ENCODE measurements around the gene CYGB. TPM values are rescaled to one million over a fixed set of nuclear protein-coding genes. Genes with fewer than 3 reads are reported as not detected.
A peak's percentile ranks its signal among the peaks of the same experiment; 100 is the strongest.

CYGB gene
- total RNA-seq = not detected

DNA sequence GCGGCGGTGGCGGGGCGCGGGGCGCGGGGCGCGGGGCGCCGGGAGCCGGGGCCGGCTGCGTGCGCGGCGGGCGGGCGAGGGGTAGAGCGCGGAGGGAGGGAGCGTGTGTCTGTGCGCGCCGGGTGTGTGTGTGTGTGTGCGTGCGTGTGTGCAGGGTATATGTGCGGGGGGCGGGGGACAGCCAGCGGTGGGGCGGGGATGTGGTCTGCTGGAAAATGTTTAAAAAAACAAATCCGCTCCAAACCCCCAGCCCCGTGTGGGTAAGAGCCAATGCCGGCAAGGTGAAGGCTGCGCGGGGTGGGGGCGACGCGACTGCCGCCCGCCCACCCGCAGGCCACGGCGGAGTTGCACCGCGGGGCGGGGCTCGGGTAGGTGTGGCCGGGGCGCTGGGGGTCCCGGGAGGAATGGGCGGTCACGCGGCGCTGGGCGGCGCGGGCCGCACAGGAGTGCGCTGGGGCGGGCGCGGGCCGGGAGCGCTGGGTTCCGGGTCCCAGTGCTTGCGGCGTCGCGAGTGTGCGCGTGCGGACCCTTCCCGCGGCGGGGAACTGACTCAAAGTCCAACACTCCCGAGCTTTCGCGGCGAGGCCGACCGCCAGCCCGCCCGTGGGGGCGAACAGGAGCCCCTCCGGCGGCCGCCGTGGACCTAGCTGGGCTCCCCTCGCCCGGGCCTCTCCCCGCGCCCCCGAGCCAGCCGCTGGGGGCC lies at the start of gene CYGB:
TSS of gene CYGB (minus strand) at position 132 of the 703 bp plus-strand sequence. CDS start 167 bp downstream, outside the sequence.
- Mint-ChIP-seq H3K36me3 (no peaks in the 10 kb centered on the region), H3K4me3 (no peak within 1 kb of the TSS), H3K9me3 (no peaks in the 10 kb centered on the region), H3K27ac (no peak within 1 kb of the TSS), H3K4me1 (ENCODE audit: low read depth) (no peaks in the 10 kb centered on the region), H3K27me3 (peaks cover 37% of the 10 kb centered on the region)
- intact Hi-C loops (cut with micrococcal nuclease) = no loop called here
- CTCF ChIA-PET = interaction anchor here (1.5 kb wide), 1 partner anchor 86 kb away, joined by 5 read pairs; no protein-coding TSS in a partner anchor
- DNase-seq = no peak
- POLR2A ChIA-PET = no interaction called here

DNA sequence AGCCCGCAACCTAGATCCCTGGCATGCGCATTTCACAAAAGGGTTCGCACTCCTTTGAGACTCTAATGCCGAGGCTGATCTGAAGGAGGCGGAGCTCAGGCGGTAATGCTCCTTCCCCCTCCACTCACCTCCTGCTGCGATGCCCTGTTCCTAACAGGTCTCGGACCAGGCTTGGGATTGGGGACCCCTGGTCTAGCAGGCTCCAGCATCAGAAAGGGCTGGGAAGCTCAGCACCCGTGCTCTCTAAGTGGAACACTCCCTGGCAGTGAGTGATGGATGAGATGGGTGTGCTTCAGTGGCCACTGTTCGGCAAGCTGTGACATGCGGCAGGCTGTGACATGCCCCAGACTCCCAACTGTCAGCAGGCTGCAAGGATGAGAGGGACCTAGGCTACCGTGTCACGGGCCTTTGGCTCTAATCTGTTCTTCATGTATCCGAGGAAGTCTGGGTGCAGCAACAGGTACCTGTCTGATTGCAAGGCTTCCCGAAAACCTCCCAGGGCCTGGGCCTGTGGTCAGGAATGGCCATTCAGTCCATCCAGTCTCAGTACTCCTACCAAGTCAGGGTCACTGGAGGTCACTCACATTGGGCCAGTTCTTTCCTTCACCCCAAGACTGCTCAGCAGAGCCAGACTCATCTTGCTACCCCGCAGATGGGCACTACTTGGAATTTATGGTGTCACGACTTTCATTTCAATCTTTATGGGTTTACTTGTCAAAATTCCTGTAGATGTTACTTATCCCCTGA lies 49.4 kb upstream of the CYGB start:
- Mint-ChIP-seq H3K9me3 (no peaks in the 10 kb centered on the region), H3K4me1 (ENCODE audit: low read depth) (peaks cover 13% of the 10 kb centered on the region), H3K27me3 (peaks cover 46% of the 10 kb centered on the region), H3K36me3 (peaks cover 3% of the 10 kb centered on the region), H3K27ac (no peak overlapping the region), H3K4me3 (no peak overlapping the region)
- no peak for DNase-seq
- POLR2A ChIA-PET = interaction anchor here (1.1 to 1.5 kb wide), 3 partner anchors 26 to 29 kb away, joined by 3 to 9 read pairs (median 3); no protein-coding TSS in a partner anchor
- CTCF ChIA-PET = interaction anchor here (1.4 to 1.9 kb wide), 4 partner anchors 37 to 202 kb away, joined by 5 to 14 read pairs (median 9); partner anchors contain the start of gene SPHK1
- intact Hi-C loops (cut with micrococcal nuclease) = loop anchor here (5.0 kb wide), 1 partner anchor 45 kb away; no protein-coding TSS in a partner anchor

DNA sequence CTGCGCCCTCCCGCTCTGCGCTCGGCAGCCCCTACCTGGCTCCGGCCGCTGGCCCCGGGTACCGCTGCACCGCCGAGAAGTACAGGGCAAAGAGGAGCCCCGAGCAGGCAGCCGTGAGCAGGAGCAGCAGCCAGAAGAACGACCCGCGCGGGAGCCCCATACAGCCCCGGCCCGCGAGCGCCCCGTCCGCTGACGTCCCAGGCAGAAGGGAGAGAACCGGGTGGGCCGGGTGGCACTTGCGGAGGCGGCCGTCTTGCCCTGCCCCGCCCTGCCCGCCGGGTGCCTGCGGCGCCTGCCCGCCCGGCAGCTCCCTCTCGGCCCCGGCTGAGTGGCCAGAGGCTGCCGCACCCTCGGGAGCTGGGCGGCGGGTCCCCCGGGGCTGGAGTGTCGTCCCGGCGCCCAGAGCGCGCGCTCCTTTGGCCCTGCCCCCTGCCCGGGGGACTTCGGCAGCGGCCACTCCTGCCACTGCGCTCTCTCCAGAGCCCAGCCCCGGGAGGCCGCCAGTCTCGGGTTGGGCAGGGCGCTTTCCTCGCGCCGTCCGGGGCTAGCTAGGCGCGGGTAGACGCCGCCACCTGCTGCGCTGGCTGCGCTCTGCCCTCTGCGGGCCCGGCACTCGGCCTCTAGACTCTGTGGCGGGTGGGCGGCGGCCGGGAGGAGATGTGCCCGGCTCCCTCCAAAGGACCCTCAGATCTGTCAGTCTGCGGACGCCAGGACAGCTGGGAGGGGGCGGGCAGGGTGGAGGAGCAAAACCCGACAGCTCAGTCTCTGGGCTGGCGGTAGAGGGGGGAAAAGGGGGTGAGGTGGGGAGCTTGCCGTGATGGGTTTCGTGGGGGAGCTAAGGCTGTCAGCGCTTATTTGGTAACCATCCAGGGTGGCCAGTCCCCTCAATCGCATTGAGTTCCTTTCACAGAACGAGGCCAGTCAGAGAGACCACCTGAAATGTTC lies 48.4 kb upstream of the CYGB start, which contains the start of gene ST6GALNAC2:
TSS of gene ST6GALNAC2 (minus strand) at position 212 of the 945 bp plus-strand sequence. CDS start at position 160, 52 bp downstream.
- no peaks in the 10 kb centered on the region for H3K9me3 Mint-ChIP-seq
- intact Hi-C loops (cut with micrococcal nuclease) = loop anchor here (5.0 kb wide), 1 partner anchor 46 kb away; no protein-coding TSS in a partner anchor
- H3K4me3 Mint-ChIP-seq = peak within 1 kb of the TSS; percentile 57
- peak; percentile 53 for DNase-seq
- H3K27ac Mint-ChIP-seq = no peak within 1 kb of the TSS
- peaks cover 46% of the 10 kb centered on the region for H3K27me3 Mint-ChIP-seq
- peaks cover 3% of the 10 kb centered on the region for H3K36me3 Mint-ChIP-seq
- CTCF ChIA-PET = interaction anchor here (0.9 to 1.9 kb wide), 8 partner anchors 29 to 201 kb away, joined by 3 to 14 read pairs (median 5); partner anchors contain the start of gene SPHK1
- POLR2A ChIA-PET = interaction anchor here (1.1 to 1.5 kb wide), 3 partner anchors 25 to 28 kb away, joined by 3 to 9 read pairs (median 3); no protein-coding TSS in a partner anchor
- peaks cover 13% of the 10 kb centered on the region for H3K4me1 Mint-ChIP-seq (ENCODE audit: low read depth)

DNA sequence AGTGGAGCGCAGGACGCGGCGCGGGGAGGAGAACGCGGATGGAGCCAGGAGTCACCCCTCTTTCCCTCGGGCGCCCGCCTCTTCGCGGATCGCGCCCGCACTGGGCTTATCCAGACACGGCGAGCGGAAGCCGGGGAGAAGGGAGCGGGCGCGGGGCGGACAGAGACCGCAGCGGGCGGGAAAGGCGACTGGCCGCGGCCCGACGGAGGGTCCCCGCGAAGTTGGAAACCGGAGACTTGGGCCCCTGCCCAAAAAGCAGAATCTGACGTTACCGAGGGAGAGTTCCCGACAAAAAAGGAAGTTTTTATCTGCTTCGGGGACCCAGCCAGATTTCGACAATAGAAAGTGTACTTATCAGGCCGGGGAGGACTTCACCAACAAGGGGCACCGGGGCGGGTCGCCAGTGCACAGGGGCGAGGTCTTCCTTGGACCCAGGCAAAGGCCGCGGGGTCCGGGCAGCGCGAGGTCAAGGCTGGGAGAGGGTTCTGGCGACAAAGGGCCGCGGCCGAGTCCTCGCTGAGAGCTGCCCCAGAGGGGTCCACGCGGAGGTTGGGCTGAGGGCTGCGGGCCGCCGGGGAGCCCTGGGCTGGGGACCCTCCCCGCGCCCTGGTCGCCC lies 47.6 kb upstream of the CYGB start:
- no peak for DNase-seq
- CTCF ChIA-PET = interaction anchor here (0.6 to 2.0 kb wide), 6 partner anchors 27 to 96 kb away, joined by 3 to 14 read pairs (median 5); no protein-coding TSS in a partner anchor
- Mint-ChIP-seq H3K27ac (no peak overlapping the region), H3K27me3 (peaks cover 46% of the 10 kb centered on the region), H3K4me3 (peak overlapping the region; percentile 57), H3K36me3 (peaks cover 3% of the 10 kb centered on the region), H3K4me1 (ENCODE audit: low read depth) (peaks cover 13% of the 10 kb centered on the region), H3K9me3 (no peaks in the 10 kb centered on the region)
- POLR2A ChIA-PET = interaction anchor here (1.5 kb wide), 1 partner anchor 27 kb away, joined by 9 read pairs; no protein-coding TSS in a partner anchor
- intact Hi-C loops (cut with micrococcal nuclease) = loop anchor here (5.0 kb wide), 1 partner anchor 47 kb away; no protein-coding TSS in a partner anchor

DNA sequence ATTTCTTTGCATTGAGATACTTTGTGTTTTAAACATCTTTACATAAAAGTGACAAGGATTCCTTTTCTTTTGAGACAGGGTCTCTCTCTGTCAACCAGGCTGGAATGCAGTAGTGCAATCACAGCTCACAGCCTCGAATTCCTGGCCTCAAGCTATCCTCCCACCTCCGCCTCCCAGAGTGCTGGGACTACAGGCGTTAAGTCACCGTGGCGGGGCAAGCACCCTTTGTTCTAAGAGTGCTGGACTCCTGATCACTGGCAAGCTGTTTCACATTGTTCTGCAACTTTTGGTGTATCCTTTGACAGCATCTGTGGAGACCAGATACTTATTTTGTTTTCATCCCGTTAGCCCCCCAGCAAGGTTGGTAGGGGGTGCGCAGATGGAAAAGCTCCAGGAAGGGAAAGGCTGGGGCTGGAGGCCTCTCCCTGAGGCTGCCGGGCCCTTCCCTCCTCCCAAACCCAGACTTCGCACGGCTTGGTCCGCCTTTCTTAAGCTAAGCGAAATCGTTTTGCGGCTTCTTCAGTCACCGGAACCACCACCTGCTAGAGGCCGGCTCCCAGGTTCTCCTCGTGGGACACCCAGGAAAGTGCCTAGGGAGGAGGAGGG lies 47.0 kb upstream of the CYGB start:
- H3K9me3 Mint-ChIP-seq = no peaks in the 10 kb centered on the region
- peaks cover 3% of the 10 kb centered on the region for H3K36me3 Mint-ChIP-seq
- H3K27me3 Mint-ChIP-seq = peaks cover 44% of the 10 kb centered on the region
- no peak for DNase-seq
- peaks cover 14% of the 10 kb centered on the region for H3K4me1 Mint-ChIP-seq (ENCODE audit: low read depth)
- intact Hi-C loops (cut with micrococcal nuclease) = loop anchor here (5.0 kb wide), 1 partner anchor 48 kb away; no protein-coding TSS in a partner anchor
- POLR2A ChIA-PET = no interaction called here
- H3K4me3 Mint-ChIP-seq = peak overlapping the region; percentile 57
- no peak overlapping the region for H3K27ac Mint-ChIP-seq
- CTCF ChIA-PET = interaction anchor here (0.6 to 2.0 kb wide), 5 partner anchors 8 to 61 kb away, joined by 3 to 7 read pairs (median 3); no protein-coding TSS in a partner anchor

DNA sequence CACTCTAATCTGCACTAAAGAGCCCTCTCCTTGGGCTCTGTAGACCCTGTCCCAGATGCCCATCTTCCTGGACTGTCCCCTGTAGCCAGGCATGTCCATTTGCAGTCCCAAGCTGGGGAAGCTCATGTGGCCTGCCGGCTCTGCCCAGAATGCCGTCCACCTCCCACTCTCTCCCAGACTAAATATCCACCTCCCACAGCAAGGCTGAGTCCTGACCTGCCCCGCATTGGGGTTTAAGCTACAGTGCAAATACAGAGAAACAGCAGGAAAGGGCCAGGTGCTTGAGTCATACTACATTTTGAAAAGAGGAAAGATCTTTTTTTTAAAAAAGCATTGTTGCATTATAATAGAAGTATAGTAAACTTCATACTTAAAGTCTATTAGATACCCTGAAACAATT lies 45.2 kb upstream of the CYGB start:
- H3K4me1 Mint-ChIP-seq (ENCODE audit: low read depth) = peaks cover 20% of the 10 kb centered on the region
- H3K9me3 Mint-ChIP-seq = no peaks in the 10 kb centered on the region
- ChIA-PET POLR2A (no interaction called here), CTCF (interaction anchor here (0.6 kb wide), 1 partner anchor 20 kb away, joined by 3 read pairs; no protein-coding TSS in a partner anchor)
- H3K36me3 Mint-ChIP-seq = no peaks in the 10 kb centered on the region
- no peak for DNase-seq
- H3K27me3 Mint-ChIP-seq = peaks cover 29% of the 10 kb centered on the region
- intact Hi-C loops (cut with micrococcal nuclease) = no loop called here
- no peak overlapping the region for H3K4me3 Mint-ChIP-seq
- H3K27ac Mint-ChIP-seq = no peak overlapping the region

DNA sequence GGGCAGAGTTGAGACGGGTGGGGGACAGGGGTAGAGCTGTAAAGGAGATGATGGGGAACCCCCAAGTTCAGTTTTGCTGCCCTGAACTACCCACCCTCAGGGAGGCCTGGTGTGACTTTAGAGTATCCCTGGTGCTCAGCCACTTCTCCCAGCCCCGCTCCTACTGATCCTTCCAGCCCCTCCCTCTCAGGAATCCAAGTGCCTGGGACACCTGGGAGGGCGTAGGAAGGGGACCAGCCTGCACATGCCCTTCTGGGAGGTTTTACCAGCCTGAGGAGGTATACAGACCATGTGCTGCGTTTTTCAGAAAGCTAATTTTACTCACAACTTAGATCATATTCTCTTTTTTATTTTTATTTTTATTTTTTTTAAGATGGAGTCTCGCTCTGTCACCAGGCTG lies 44.0 kb upstream of the CYGB start:
- Mint-ChIP-seq H3K27me3 (peaks cover 19% of the 10 kb centered on the region), H3K27ac (no peak overlapping the region), H3K4me3 (no peak overlapping the region), H3K4me1 (ENCODE audit: low read depth) (peaks cover 13% of the 10 kb centered on the region), H3K9me3 (no peaks in the 10 kb centered on the region), H3K36me3 (no peaks in the 10 kb centered on the region)
- intact Hi-C loops (cut with micrococcal nuclease) = no loop called here
- no peak for DNase-seq
- POLR2A ChIA-PET = no interaction called here
- CTCF ChIA-PET = no interaction called here

DNA sequence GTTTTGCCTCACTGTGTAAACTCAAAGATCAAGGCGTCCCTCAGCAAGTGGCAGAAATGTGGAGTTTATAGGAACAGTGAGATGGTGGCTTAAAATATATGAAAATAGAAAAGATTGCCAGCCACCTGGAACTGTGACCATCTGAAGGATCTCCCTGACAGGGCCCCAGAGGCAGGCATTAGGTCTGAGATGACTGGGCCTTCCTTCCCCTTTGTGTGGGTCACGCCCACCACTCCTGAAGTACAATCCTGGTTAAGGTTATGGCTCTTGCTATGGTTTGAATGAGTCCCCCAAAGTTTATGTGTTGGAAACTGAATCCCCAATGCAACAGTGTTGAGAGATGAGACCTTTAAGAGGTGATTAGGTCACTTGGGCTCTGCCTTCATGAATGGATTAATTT lies 41.8 kb upstream of the CYGB start:
- H3K36me3 Mint-ChIP-seq = no peaks in the 10 kb centered on the region
- DNase-seq = no peak
- intact Hi-C loops (cut with micrococcal nuclease) = no loop called here
- H3K27me3 Mint-ChIP-seq = peaks cover 8% of the 10 kb centered on the region
- ChIA-PET CTCF (interaction anchor here (1.0 to 1.6 kb wide), 3 partner anchors 21 to 45 kb away, joined by 3 to 7 read pairs (median 4); no protein-coding TSS in a partner anchor), POLR2A (no interaction called here)
- no peak overlapping the region for H3K27ac Mint-ChIP-seq
- H3K4me1 Mint-ChIP-seq (ENCODE audit: low read depth) = peaks cover 7% of the 10 kb centered on the region
- H3K4me3 Mint-ChIP-seq = no peak overlapping the region
- no peaks in the 10 kb centered on the region for H3K9me3 Mint-ChIP-seq

DNA sequence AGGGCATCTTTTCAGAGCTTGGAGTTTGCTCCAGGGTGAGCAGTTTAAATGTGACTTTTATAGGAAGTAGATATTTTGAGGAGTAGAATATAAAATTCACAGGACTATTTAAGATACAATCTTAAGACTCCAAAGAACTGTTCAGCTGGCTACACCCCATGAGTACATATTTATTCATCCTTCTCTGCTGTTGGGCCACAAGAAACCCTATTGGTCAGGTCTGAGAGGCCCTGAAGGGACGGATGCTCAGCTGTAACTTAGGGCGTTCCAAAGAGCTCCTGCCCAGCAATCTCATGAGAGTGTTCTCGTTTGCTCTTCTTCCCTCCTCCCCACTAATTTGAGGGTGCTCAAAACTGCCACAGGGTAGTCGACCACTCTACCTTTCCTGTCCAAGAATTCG lies 40.9 kb upstream of the CYGB start:
- POLR2A ChIA-PET = no interaction called here
- CTCF ChIA-PET = interaction anchor here (1.0 to 1.6 kb wide), 2 partner anchors 20 to 45 kb away, joined by 3 to 4 read pairs; no protein-coding TSS in a partner anchor
- Mint-ChIP-seq H3K9me3 (no peaks in the 10 kb centered on the region), H3K27ac (no peak overlapping the region), H3K4me3 (no peak overlapping the region), H3K36me3 (no peaks in the 10 kb centered on the region), H3K4me1 (ENCODE audit: low read depth) (peaks cover 7% of the 10 kb centered on the region), H3K27me3 (peaks cover 3% of the 10 kb centered on the region)
- intact Hi-C loops (cut with micrococcal nuclease) = no loop called here
- DNase-seq = no peak

DNA sequence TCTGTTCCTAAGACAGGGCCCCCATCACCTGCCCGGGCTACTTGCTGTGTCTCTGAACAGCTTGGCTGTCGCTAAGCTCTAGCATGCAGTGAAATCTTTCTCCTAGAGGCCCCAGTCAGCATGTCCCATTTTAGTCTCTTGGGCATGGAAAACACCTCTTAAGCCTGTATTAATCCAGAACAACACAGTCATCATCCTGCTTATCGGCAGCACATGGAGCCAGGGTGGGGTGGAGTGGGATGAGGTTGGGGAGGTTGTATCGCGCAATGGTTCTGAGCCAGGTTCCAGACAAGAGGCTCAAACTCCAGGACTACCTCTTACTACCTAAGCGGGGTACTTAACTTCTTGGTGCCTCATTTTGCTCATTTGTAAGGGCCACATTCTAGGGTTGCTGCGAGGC lies 40.4 kb upstream of the CYGB start:
- POLR2A ChIA-PET = no interaction called here
- H3K9me3 Mint-ChIP-seq = no peaks in the 10 kb centered on the region
- intact Hi-C loops (cut with micrococcal nuclease) = no loop called here
- H3K4me1 Mint-ChIP-seq (ENCODE audit: low read depth) = peaks cover 7% of the 10 kb centered on the region
- CTCF ChIA-PET = interaction anchor here (1.6 kb wide), 1 partner anchor 19 kb away, joined by 4 read pairs; no protein-coding TSS in a partner anchor
- no peak overlapping the region for H3K27ac Mint-ChIP-seq
- no peak for DNase-seq
- H3K36me3 Mint-ChIP-seq = no peaks in the 10 kb centered on the region
- peaks cover 3% of the 10 kb centered on the region for H3K27me3 Mint-ChIP-seq
- no peak overlapping the region for H3K4me3 Mint-ChIP-seq

All from activated CD4-positive, alpha-beta memory T cell treated with anti-CD3 and anti-CD28 coated beads for 36 hours (primary cell).